ENCODE measurements around the gene HSD3B7. TPM values are rescaled to one million over a fixed set of nuclear protein-coding genes. Genes with fewer than 3 reads are reported as not detected.

HSD3B7 gene
- total and polyA plus RNA-seq, 2 of the 4 experiments (the other 2 are of a cell fraction) = 8.5 to 11.3 TPM

DNA sequence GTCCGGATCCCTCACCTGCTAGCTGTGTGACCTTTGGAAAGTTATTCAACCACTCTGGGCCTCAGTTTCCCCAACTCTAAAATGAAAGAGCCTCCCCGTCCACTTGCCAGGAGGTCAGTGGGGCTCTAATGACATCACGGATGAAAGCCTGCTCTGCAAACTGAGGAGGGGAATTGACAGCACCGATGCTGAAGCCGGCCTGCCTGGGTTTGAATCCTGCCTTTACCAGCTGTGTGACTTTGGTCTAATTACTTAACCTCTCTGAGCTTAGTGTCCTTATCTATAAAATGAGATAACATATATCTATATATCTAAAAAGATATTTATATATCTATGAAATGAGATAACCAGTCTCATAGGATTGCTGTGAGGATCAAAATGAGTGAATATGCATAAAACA lies 23.5 kb downstream of the HSD3B7 start:
- peak overlapping the region; percentile 64 for H2BK120ac ChIP-seq (ENCODE audit: low read depth, low read length)
- H2BK15ac ChIP-seq (ENCODE audit: low read depth, low read length) = peak overlapping the region; percentile 70; the same call in 1 of the 3 replicates
- ChIA-PET CTCF (no interaction called here), POLR2A (ENCODE audit: unreplicated experiment) (interaction anchor here (0.6 kb wide), 2 partner anchors 37 to 85 kb away, joined by 3 read pairs; partner anchors contain the start of gene FBXL19)
- H3K79me1 ChIP-seq (ENCODE audit: low read depth in 1 of 2, low read length in 2 of 2) = peaks cover 4 to 43% of the 10 kb centered on the region in 2 experiments; a peak in 3 of 4 replicates
- H3K27me3 ChIP-seq (ENCODE audit: control insufficient read depth, insufficient read depth, low read length) = peaks cover 7% of the 10 kb centered on the region
- H3K4me1 ChIP-seq (ENCODE audit: control insufficient read depth, insufficient read depth, low read length) = peaks cover 32% of the 10 kb centered on the region
- H3K36me3 ChIP-seq (ENCODE audit: control insufficient read depth, insufficient read depth, low read length) = no peaks in the 10 kb centered on the region
- H3K56ac ChIP-seq (ENCODE audit: extremely low read depth, insufficient read depth, low read length) = no peak overlapping the region
- intact Hi-C loops (cut with micrococcal nuclease) = no loop called here
- 0 out of 2 replicates have a peak, but pooled peaks cover 5% of the 10 kb centered on the region for H3K9me1 ChIP-seq (ENCODE audit: insufficient read depth, low read length)
- H2AK9ac ChIP-seq (replicated peaks; ENCODE audit: low read depth, low read length, poor library complexity) = peak overlapping the region; percentile 56
- H4K5ac ChIP-seq (ENCODE audit: low read depth, low read length) = peak overlapping the region; percentile 70; the same call in 1 of the 2 replicates
- H3K23ac ChIP-seq (ENCODE audit: low read depth, low read length) = peak overlapping the region; percentile 18; the same call in 1 of the 2 replicates
- 0 out of 2 replicates have a peak overlapping the region, but pooled peaks have one; percentile 37 for H3K18ac ChIP-seq (ENCODE audit: low read depth, low read length)
- no peaks in the 10 kb centered on the region for H4K20me1 ChIP-seq (ENCODE audit: insufficient read depth, low read length)
- H2BK5ac ChIP-seq (ENCODE audit: low read depth, low read length, poor library complexity, severe bottlenecking) = peak overlapping the region; percentile 16
- peak overlapping the region; percentile 94 for H2AK5ac ChIP-seq (ENCODE audit: low read depth, low read length)
- H3K4me2 ChIP-seq (ENCODE audit: low read depth, low read length) = peak overlapping the region; percentile 66; the same call in 1 of the 2 replicates
- no peak overlapping the region; the same call in 1 of the 2 replicates for H3K27ac ChIP-seq (ENCODE audit: insufficient read depth, low read length)
- H4K91ac ChIP-seq (ENCODE audit: insufficient read depth, low read depth, low read length) = peak overlapping the region; percentile 76; the same call in 1 of the 2 replicates
- no peak for TF ChIP-seq RCOR1 (IDR thresholded peaks at IDR 0.05; ENCODE audit: insufficient replicate concordance, low read length)
- no peak for TF ChIP-seq MAZ (IDR thresholded peaks at IDR 0.05; ENCODE audit: borderline replicate concordance, low read depth, low read length)
- TF ChIP-seq NFE2L2 (IDR thresholded peaks at IDR 0.05; ENCODE audit: low read depth, low read length) = no peak
- no peak for TF ChIP-seq CEBPB (IDR thresholded peaks at IDR 0.05; ENCODE audit: low read depth, low read length)
- TF ChIP-seq MAFK (IDR thresholded peaks at IDR 0.05; ENCODE audit: low read depth, low read length) = no peak
- TF ChIP-seq SMC3 (IDR thresholded peaks at IDR 0.05; ENCODE audit: low read depth, low read length) = no peak
- no peak for TF ChIP-seq POLR2A (IDR thresholded peaks at IDR 0.05; ENCODE audit: low read depth, low read length)
- no peak for TF ChIP-seq RFX5 (IDR thresholded peaks at IDR 0.05; ENCODE audit: low read depth, low read length)
- TF ChIP-seq CTCF (conservative IDR thresholded peaks at IDR 0.05; ENCODE audit: low read depth, low read length) = no peak
- no peak for TF ChIP-seq FOS (IDR thresholded peaks at IDR 0.05; ENCODE audit: low read depth, low read length)
- H4K8ac ChIP-seq (ENCODE audit: low read depth in 2 of 2, low read length in 2 of 2) = peak overlapping the region; percentile 50 to 64; a peak in 3 of 4 replicates
- ATAC-seq (ENCODE audit: low read depth) = no peak
- H2AFZ ChIP-seq (replicated peaks; ENCODE audit: low read length, poor library complexity) = no peak overlapping the region
- H2BK20ac ChIP-seq (ENCODE audit: low read depth, low read length) = peak overlapping the region; percentile 60
- H3K4me3 ChIP-seq (ENCODE audit: insufficient read depth, low read depth, low read length) = no peak overlapping the region
- no CpG with 5 or more reads among the region's 5 CpGs for WGBS, 2 experiments (ENCODE audit: extremely low coverage in 2 of 2, insufficient read length in 1 of 2)
- no TSS peak for BruUV-seq (replicated peaks)
- peak overlapping the region; percentile 55; the same call in 1 of the 2 replicates for H3K14ac ChIP-seq (replicated peaks; ENCODE audit: low read depth, low read length)
- in situ Hi-C loops (cut with MboI; ENCODE audit: low sequenced_read_pairs) = no loop called here
- no peak overlapping the region for H3K9ac ChIP-seq (ENCODE audit: low read depth, low read length)
- H3K9me3 ChIP-seq (ENCODE audit: control insufficient read depth, insufficient read depth, low read length) = no peaks in the 10 kb centered on the region
- H3K4ac ChIP-seq (ENCODE audit: low read depth, low read length) = peak overlapping the region; percentile 90
- DNase-seq = no peak
- dilution Hi-C loops (cut with HindIII; ENCODE audit: low sequenced_read_pairs, unreplicated experiment) = no loop called here
